ENCODE results near the gene NMNAT2.
"Not testable (repeated sequence)": the region's sequence is repeated elsewhere in the genome, so short reads cannot be mapped to it uniquely, and the experiment has no call there.

Gene NMNAT2

DNA sequence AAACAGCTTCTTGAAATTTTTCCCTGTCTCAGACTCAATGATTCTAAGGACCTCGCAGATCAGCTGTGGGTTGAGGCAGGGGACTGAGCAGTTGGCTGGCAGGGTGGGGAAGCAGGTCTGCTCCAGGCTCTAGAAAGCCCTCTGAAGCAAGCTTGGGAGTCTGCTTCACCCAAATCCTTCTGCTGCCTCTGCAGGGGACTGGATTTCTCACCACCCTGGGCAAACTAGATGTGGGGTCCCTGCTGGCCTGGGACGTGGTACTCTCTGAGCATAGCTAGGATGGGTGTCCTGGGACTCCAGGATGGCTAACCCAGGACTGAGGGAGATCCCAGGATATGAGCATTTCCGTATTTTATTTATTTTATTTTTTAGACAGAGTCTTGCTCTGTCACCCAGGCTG lies 142.9 kb downstream of the NMNAT2 start:
- no peak overlapping the region for H3K27ac ChIP-seq (ENCODE audit: low read depth, low read length)
- no peaks in the 10 kb centered on the region for H3K27me3 ChIP-seq (ENCODE audit: insufficient read depth, low read length)
- peaks cover 26% of the 10 kb centered on the region for H3K4me1 ChIP-seq (ENCODE audit: insufficient read depth, low read length)
- H3K36me3 ChIP-seq (ENCODE audit: insufficient read depth, low read length), result no peaks in the 10 kb centered on the region
- H3K4me3 ChIP-seq (ENCODE audit: low read length), result no peak overlapping the region
- 93% methylated on average over 3 of the region's 3 CpGs for WGBS
- no peak overlapping the region for H3K9ac ChIP-seq (ENCODE audit: low read depth, low read length)
- H3K9me3 ChIP-seq (ENCODE audit: insufficient read depth, low read depth, low read length), result no peaks in the 10 kb centered on the region

- Histone ChIP-seq H3K27ac (ENCODE audit: low read depth, low read length) (no peak overlapping the region), H3K9me3 (ENCODE audit: insufficient read depth, low read depth, low read length) (no peaks in the 10 kb centered on the region), H3K9ac (ENCODE audit: low read depth, low read length) (no peak overlapping the region), H3K4me1 (ENCODE audit: insufficient read depth, low read length) (peaks cover 25% of the 10 kb centered on the region), H3K27me3 (ENCODE audit: insufficient read depth, low read length) (no peaks in the 10 kb centered on the region), H3K4me3 (ENCODE audit: low read length) (no peak overlapping the region), H3K36me3 (ENCODE audit: insufficient read depth, low read length) (no peaks in the 10 kb centered on the region)
- 86% methylated on average over 3 of the region's 3 CpGs for WGBS
Observed at GRCh38 chr1:183274836-183275235, 143.3 kb downstream of the NMNAT2 start.

GRCh38 chr1:183273984-183274383 lies 144.2 kb downstream of the NMNAT2 start:
- H3K9ac ChIP-seq (ENCODE audit: low read depth, low read length); H3K27me3 ChIP-seq (ENCODE audit: insufficient read depth, low read length); H3K4me3 ChIP-seq (ENCODE audit: low read length); H3K27ac ChIP-seq (ENCODE audit: low read depth, low read length); H3K36me3 ChIP-seq (ENCODE audit: insufficient read depth, low read length); H3K9me3 ChIP-seq (ENCODE audit: insufficient read depth, low read depth, low read length): not testable (repeated sequence)
- 98% methylated on average over 4 of the region's 4 CpGs for WGBS
- peaks cover 17% of the 10 kb centered on the region for H3K4me1 ChIP-seq (ENCODE audit: insufficient read depth, low read length)

GRCh38 chr1:183273300-183273699 lies 144.9 kb downstream of the NMNAT2 start:
- no peaks in the 10 kb centered on the region for H3K36me3 ChIP-seq (ENCODE audit: insufficient read depth, low read length)
- 92% methylated on average over 5 of the region's 5 CpGs for WGBS
- peaks cover 10% of the 10 kb centered on the region; the same call in 1 of the 2 replicates for H3K4me1 ChIP-seq (ENCODE audit: insufficient read depth, low read length)
- no peaks in the 10 kb centered on the region for H3K9me3 ChIP-seq (ENCODE audit: insufficient read depth, low read depth, low read length)
- no peak overlapping the region for H3K4me3 ChIP-seq (ENCODE audit: low read length)
- no peak overlapping the region for H3K9ac ChIP-seq (ENCODE audit: low read depth, low read length)
- no peaks in the 10 kb centered on the region for H3K27me3 ChIP-seq (ENCODE audit: insufficient read depth, low read length)
- H3K27ac ChIP-seq (ENCODE audit: low read depth, low read length), result no peak overlapping the region

DNA sequence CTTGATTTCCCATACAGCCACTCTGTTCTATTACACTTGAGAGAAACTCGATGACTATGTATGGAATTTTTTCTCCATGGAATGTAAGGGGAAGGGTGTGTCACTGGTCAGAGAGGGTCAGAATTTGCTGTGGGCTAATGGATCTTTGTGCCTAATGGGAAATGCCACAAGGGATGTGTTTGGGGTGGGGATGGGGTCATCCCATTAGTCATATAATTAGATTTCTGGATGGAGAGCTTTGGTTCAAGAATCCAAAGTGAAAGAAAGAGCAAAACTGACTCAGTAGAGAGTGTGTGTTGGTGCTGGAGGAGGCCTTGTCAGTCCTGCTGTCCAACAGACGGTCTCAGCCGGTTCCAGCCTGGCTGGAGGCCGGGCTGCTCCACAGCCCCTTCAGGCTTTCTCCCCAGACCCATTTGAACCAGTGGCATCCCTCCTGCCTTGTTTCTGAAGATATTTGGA lies 145.8 kb downstream of the NMNAT2 start:
- no peaks in the 10 kb centered on the region for H3K36me3 ChIP-seq (ENCODE audit: insufficient read depth, low read length)
- no peak overlapping the region for H3K9ac ChIP-seq (ENCODE audit: low read depth, low read length)
- no peak overlapping the region for H3K4me3 ChIP-seq (ENCODE audit: low read length)
- WGBS, result 92% methylated on average over 4 of the region's 4 CpGs
- 0 out of 2 replicates have a peak, but pooled peaks cover 4% of the 10 kb centered on the region for H3K4me1 ChIP-seq (ENCODE audit: insufficient read depth, low read length)
- no peaks in the 10 kb centered on the region for H3K27me3 ChIP-seq (ENCODE audit: insufficient read depth, low read length)
- H3K9me3 ChIP-seq (ENCODE audit: insufficient read depth, low read depth, low read length), result no peaks in the 10 kb centered on the region
- no peak overlapping the region for H3K27ac ChIP-seq (ENCODE audit: low read depth, low read length)

DNA sequence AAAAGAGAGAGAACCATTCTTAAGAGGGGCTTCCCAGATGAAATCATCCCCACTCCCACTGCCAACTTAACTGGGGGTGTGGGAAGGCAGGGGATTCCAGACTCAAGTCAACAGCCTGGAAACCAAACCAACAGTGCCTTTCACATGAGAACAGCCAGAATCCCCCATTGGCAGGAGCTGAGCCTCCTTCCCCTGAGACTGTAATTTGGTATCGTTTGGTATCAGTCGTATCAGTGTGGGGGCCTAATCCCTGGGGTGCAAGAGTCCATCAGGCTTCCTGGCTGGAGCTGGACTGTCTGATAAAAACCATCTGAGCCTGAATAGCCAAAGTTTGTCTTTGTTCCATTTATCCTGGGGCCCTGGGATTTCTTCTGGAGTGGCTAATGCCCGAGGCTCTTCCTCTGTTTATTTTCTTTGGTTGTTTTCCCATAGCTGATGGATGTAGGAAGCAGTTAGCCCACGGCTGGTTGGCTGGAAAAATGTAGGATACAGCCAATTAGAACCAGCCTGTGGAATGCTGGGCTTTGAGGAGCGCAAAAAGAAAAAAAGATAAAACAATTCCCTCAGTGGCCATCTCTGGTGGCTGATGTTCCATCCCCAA lies 147.5 kb downstream of the NMNAT2 start:
- H3K9ac ChIP-seq (ENCODE audit: low read depth, low read length), result no peak overlapping the region
- no peaks in the 10 kb centered on the region for H3K36me3 ChIP-seq (ENCODE audit: insufficient read depth, low read length)
- 85% methylated on average over 5 of the region's 5 CpGs for WGBS
- no peaks in the 10 kb centered on the region for H3K9me3 ChIP-seq (ENCODE audit: insufficient read depth, low read depth, low read length)
- H3K27me3 ChIP-seq (ENCODE audit: insufficient read depth, low read length), result no peaks in the 10 kb centered on the region
- no peak overlapping the region for H3K27ac ChIP-seq (ENCODE audit: low read depth, low read length)
- H3K4me1 ChIP-seq (ENCODE audit: insufficient read depth, low read length), result no peaks in the 10 kb centered on the region
- no peak overlapping the region for H3K4me3 ChIP-seq (ENCODE audit: low read length)

DNA sequence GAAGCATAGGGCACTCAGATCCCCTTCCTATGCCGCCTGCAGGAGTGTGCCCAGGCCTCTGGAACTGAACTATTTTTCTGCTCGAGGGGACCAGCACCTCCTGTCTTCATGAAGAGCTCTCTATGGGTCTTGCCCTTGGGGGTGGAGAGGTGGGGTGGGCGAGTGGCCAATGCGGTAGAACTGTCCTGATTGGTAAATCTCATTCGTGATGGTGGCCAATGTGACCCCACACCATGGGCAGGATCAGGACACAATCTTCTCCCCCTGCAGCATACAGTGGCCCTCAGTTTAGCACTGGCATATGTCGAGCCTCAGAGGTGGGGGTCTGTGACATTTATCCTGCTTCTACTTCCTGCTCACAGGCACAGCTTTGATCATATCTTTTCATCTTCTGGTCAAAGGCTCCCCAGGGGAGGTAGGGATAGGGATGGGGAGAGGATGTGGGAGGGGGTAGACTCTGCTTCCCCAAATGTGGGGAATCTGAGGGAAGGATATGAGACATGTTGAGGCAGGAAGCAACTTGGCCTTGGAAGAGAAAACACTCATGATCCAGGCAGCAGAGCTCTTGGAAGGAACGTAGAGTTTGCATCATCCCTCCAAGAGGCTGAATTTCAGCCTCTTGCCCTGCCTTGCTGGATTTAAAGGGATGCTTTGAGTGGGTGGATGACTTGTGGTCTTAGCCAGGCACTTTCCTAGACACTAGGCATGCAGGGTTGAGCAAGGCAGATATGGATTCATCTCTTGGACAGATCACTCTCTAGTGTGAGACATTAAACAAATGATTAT lies 150.3 kb downstream of the NMNAT2 start:
- Histone ChIP-seq H3K4me1 (ENCODE audit: insufficient read depth, low read length) (no peaks in the 10 kb centered on the region), H3K27me3 (ENCODE audit: insufficient read depth, low read length) (no peaks in the 10 kb centered on the region), H3K27ac (ENCODE audit: low read depth, low read length) (no peak overlapping the region), H3K9ac (ENCODE audit: low read depth, low read length) (no peak overlapping the region), H3K9me3 (ENCODE audit: insufficient read depth, low read depth, low read length) (no peaks in the 10 kb centered on the region), H3K4me3 (ENCODE audit: low read length) (no peak overlapping the region), H3K36me3 (ENCODE audit: insufficient read depth, low read length) (no peaks in the 10 kb centered on the region)
- WGBS, result 89% methylated on average over 7 of the region's 7 CpGs

DNA sequence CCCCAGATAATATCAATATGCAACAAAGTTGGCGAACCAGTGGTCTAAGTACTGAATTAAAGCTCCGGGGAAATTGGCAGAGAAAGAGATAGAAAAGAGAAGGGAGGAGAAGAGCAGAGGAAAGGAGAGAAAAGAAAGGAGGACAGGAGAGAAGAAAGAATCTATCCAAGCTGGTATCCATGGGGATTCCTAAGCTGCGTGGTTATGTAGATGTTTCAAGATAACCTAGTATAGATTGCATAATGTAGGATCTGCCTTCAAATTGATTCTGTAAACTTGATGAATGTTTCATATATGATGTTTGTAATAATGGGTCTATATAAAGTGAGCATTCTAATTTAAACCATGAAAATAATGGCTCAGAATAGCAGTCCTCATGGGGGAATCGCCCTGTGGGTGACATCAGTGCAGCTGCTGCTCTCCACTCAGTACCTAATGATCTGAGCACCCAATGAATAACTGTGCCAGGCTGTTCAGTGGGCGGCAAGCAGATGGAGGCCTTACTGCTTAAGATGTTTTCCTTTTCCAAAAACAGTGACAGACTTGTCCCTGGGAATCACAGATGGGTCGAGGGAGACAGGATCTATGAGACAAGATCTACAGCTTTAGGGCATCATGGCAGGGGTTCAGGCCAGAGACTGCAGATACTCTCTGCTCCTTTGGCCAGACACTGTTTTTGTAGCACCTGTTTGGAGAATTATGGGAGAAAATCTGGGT lies 154.1 kb downstream of the NMNAT2 start:
- Histone ChIP-seq H3K36me3 (ENCODE audit: insufficient read depth, low read length) (no peaks in the 10 kb centered on the region), H3K27ac (ENCODE audit: low read depth, low read length) (no peak overlapping the region), H3K9me3 (ENCODE audit: insufficient read depth, low read depth, low read length) (no peaks in the 10 kb centered on the region), H3K4me3 (ENCODE audit: low read length) (no peak overlapping the region), H3K4me1 (ENCODE audit: insufficient read depth, low read length) (no peaks in the 10 kb centered on the region), H3K9ac (ENCODE audit: low read depth, low read length) (no peak overlapping the region), H3K27me3 (ENCODE audit: insufficient read depth, low read length) (no peaks in the 10 kb centered on the region)
- 78% methylated on average over 6 of the region's 6 CpGs for WGBS

GRCh38 chr1:183262628-183263200 lies 155.5 kb downstream of the NMNAT2 start:
- no peak overlapping the region for H3K9ac ChIP-seq (ENCODE audit: low read depth, low read length)
- H3K27me3 ChIP-seq (ENCODE audit: insufficient read depth, low read length), result no peaks in the 10 kb centered on the region
- no peak overlapping the region for H3K4me3 ChIP-seq (ENCODE audit: low read length)
- H3K36me3 ChIP-seq (ENCODE audit: insufficient read depth, low read length), result no peaks in the 10 kb centered on the region
- H3K27ac ChIP-seq (ENCODE audit: low read depth, low read length), result no peak overlapping the region
- 90% methylated on average over 5 of the region's 5 CpGs for WGBS
- H3K9me3 ChIP-seq (ENCODE audit: insufficient read depth, low read depth, low read length), result no peaks in the 10 kb centered on the region
- H3K4me1 ChIP-seq (ENCODE audit: insufficient read depth, low read length), result no peaks in the 10 kb centered on the region

- Histone ChIP-seq H3K4me3 (ENCODE audit: low read length) (no peak overlapping the region), H3K27me3 (ENCODE audit: insufficient read depth, low read length) (no peaks in the 10 kb centered on the region), H3K9me3 (ENCODE audit: insufficient read depth, low read depth, low read length) (peaks cover 6% of the 10 kb centered on the region), H3K4me1 (ENCODE audit: insufficient read depth, low read length) (no peaks in the 10 kb centered on the region), H3K27ac (ENCODE audit: low read depth, low read length) (no peak overlapping the region), H3K9ac (ENCODE audit: low read depth, low read length) (no peak overlapping the region), H3K36me3 (ENCODE audit: insufficient read depth, low read length) (no peaks in the 10 kb centered on the region)
- WGBS, result 81% methylated on average over 5 of the region's 5 CpGs
Observed at GRCh38 chr1:183259924-183260323, 158.3 kb downstream of the NMNAT2 start.

DNA sequence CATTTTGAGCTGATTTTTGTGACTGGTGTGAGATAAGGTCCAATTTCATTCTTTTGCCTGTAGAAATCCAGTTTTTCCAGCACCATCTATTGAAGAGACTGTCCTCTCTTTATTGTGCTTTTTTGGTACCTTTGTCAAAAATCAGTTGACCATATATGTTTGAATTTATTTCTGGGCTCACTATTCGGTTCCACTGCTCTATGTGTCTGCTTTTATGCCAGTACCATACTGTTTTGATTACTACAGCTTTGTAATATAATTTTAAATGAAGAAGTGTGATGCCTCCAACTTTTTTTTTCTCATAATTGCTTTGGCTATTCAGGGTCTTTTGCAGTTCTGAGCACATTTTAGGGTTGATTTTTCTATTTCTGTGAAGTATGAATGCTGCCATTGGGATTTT lies 163.1 kb downstream of the NMNAT2 start:
- peaks cover 9% of the 10 kb centered on the region for H3K9me3 ChIP-seq (ENCODE audit: insufficient read depth, low read depth, low read length)
- WGBS, result no CpG with 5 or more reads among the region's 1 CpG
- H3K4me1 ChIP-seq (ENCODE audit: insufficient read depth, low read length), result no peaks in the 10 kb centered on the region
- H3K4me3 ChIP-seq (ENCODE audit: low read length), result no peak overlapping the region
- no peaks in the 10 kb centered on the region for H3K36me3 ChIP-seq (ENCODE audit: insufficient read depth, low read length)
- no peaks in the 10 kb centered on the region for H3K27me3 ChIP-seq (ENCODE audit: insufficient read depth, low read length)
- H3K9ac ChIP-seq (ENCODE audit: low read depth, low read length), result no peak overlapping the region
- no peak overlapping the region for H3K27ac ChIP-seq (ENCODE audit: low read depth, low read length)
